GM19023 (cell line): Measurements from ENCODE around the gene EIF4A2.
A peak's percentile ranks its signal among the peaks of the same experiment; 100 is the strongest.
"Not testable (repeated sequence)": the region's sequence is repeated elsewhere in the genome, so short reads cannot be mapped to it uniquely, and the experiment has no call there.

Experiments
- ATAC-seq: cut with Tn5 transposase; IDR thresholded peaks from one replicate; pipeline ENCODE4 v1.9.1; 2021; ENCODE audit warnings: mild to moderate bottlenecking, moderate library complexity; ENCODE audit not compliant: unreplicated experiment

The EIF4A2 gene

DNA sequence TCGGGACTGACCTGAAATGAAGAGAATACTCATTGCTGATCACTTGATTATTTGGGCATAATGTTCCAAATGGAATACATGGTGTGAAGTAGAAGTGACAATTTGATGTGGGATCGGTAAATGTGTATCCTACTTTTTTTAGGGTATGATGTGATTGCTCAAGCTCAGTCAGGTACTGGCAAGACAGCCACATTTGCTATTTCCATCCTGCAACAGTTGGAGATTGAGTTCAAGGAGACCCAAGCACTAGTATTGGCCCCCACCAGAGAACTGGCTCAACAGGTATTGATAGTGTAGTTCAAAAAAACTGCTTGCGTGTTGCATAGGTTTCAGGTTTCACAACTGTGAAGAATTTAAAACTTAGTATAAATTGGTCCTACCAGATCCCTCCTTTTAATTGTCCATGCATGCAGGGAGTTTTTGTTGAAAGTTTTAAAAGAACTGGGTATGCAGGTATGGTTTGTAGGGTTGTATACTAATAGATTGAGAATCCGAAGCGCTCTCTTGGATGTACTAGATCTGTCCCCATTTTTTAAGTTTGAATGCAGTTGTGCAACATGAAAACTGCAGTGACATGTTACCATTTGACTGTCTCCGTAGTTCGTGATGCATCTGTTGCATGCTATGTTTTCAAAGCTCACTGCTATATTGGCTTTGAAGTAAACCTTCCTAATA is 1.6 kb downstream of the EIF4A2 start:
- ATAC-seq: no peak

DNA sequence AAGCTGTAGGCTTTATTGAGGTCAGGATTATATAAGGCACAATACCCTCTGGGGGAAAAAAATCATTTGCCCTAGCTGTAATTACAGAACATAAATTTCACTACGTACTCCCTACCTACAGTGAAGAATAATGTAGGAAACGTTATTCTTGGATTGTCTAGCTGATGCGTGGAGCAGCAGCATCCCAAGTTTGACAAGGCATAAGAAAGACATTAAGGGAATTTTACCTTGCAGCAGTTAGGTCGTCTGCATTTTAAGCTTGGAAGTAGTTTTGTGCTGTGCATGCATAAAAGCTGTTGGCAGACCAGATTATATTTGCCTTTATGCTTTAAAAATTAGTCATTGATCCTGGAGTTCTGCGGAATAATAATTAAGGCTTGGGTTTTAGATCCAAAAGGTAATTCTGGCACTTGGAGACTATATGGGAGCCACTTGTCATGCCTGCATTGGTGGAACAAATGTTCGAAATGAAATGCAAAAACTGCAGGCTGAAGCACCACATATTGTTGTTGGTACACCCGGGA is 2.2 kb downstream of the EIF4A2 start:
- no peak for ATAC-seq

GRCh38 chr3:186786922-186787321 is 3.5 kb downstream of the EIF4A2 start:
- no peak for ATAC-seq

- ATAC-seq: no peak
These were observed 4.5 kb downstream of the EIF4A2 start for GRCh38 chr3:186787642-186788481.

- no peak for ATAC-seq
These were observed 5.3 kb downstream of the EIF4A2 start for GRCh38 chr3:186788482-186789370.

- ATAC-seq: no peak
These were observed 6.3 kb downstream of the EIF4A2 start for GRCh38 chr3:186789554-186790260.

DNA sequence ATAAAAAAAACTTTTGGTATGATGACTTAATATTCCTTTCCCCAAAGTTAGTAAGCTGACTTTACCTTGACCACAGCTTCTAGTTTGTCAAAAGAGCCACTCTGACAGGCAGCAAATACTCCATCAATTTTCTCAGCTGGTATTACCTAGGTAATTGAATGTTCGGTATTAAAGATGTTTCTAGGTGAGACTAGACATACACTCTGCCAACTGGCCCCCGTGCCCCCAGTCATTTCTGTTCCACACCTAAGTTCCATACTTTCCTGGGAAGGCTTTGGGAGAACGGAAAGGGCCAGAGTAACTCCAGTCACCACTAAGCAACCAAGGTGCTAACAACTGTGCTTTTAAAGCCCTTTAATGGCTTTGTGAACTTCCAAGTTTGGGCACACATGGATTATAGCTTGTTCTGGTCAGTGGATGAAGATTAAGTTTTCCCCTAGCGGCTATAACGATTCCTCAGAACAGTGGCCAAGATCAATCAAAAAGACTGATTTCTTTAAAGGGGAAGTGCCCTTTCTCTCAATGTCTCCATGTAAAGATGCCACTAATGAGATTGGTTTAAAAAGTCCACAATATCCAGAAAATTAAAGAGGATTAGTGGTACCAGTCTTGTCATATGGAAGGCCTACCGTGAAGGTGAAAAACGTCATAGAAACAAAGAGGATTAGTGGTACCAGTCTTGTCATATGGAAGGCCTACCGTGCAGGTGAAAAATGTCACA is 7.0 kb downstream of the EIF4A2 start:
- no peak for ATAC-seq

DNA sequence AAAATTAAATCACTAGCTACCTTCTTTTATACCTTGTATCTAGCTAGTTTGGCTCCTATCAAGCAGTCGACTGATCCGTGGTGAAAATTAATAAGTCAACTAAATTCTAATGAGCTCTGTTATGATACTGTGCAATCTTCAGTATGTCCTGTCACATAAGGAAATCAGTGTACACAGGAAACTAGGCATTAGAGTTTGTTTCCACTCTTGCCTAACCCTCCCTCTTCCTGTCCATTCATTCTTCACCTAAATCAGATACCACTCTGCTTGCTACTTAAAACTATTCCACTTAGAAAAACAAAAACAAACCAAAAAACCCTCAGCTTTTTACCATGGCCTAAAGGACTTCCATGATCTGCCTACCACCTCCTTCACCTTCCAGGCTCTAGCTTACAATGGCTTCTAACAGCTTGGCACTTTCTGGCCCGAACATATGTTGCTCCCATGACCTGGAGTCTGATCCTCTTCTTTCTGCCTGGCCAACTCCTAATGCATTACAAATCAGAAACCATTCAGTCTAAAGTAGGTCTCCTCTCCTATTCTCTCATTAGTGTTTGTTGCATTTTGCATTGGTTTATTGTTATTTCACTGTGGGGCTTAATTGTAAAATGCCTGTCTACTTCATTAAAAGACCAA is 15.0 kb downstream of the EIF4A2 start:
- ATAC-seq: no peak

DNA sequence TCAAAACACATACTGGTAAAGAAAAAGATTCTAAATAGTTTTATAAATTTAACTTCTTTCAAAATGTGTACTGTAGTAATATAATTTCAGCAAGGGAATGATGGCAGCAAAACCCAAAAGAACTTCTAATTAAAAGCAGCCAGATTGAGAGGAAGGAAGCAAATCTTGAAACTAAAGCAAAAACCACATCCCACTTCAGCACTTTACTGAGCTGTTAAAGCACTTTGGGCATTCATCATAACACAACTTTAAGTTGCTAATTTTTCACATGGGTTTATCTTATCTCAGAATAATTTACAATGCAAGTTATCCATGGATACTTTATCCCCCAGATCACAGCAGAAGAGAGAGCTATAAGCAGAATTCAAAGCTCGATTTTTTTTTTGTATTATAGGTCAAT is 16.9 kb downstream of the EIF4A2 start:
- no peak for ATAC-seq

GRCh38 chr3:186802701-186803100 is 19.3 kb downstream of the EIF4A2 start:
- no peak for ATAC-seq

DNA sequence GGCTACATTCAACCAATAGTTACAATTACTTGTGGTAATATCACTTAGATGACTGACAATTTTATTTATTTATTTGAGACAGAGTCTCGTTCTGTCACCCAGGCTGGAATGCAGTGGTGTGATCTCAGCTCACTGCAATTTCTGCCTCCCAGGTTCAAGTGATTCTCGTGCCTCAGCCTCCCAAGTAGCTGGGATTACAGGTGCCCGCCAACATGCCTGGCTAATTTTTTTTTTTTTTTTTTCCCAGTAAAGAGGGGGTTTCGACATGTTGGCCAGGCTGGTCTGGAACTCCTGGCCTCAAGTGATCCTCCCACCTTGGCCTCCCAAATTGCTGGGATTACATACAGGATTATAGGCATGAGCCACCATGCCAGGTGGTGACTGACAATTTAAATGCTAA is 20.1 kb downstream of the EIF4A2 start:
- ATAC-seq: not testable (repeated sequence)

DNA sequence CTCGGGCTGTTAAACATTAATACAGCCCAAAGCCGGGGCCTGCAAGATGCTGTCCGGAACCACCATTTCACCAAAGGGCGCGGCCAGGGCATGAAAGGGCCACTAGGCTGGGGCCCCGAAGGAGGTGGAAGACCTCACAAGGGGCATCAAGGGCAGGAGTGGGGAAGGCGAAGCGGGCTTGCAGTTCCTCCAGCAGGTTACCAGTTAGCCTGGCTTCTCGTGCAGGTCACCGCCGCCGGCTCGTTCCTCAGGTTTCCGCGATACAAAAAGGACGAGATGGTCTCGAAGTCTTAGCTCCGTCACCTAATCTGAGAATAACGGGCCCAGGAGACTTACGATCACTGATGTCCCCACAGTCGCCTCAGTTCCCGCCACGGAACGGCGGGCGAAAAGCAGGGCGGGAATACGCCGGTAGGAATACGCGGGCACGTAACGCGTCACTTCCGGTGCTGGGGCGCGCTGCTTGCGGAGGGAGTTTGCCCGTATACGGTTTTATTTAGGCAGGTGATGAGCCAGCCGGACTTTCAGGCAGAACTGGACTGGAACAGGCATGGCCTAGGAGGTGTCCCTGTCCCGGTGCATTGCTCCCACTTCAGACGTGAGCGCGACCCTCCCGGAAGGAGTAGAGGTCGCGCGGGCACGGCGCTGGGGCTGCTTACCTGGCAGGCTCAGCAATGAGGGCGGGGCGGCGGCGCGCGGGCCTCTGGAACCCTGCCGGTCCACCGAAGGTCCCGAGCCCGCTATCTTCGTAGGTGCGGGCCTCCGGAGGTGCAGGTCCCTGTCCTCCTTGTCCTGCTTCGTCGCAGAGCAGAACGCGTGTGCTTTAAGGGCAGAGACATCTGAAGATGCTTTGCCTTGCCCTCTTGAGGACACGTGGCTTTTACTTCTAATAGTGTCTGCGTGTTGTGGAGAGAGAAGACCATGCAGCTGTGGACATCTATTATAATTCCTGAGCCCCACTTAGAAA is 23.0 kb downstream of the EIF4A2 start, which contains the start of gene RFC4:
RFC4 (minus strand) TSS at position 394 of the 967 bp plus-strand sequence. CDS start 1,769 bp downstream, outside the sequence.
- peak; percentile 94 for ATAC-seq

- ATAC-seq: no peak
These were observed 23.9 kb downstream of the EIF4A2 start for GRCh38 chr3:186807231-186807630.

DNA sequence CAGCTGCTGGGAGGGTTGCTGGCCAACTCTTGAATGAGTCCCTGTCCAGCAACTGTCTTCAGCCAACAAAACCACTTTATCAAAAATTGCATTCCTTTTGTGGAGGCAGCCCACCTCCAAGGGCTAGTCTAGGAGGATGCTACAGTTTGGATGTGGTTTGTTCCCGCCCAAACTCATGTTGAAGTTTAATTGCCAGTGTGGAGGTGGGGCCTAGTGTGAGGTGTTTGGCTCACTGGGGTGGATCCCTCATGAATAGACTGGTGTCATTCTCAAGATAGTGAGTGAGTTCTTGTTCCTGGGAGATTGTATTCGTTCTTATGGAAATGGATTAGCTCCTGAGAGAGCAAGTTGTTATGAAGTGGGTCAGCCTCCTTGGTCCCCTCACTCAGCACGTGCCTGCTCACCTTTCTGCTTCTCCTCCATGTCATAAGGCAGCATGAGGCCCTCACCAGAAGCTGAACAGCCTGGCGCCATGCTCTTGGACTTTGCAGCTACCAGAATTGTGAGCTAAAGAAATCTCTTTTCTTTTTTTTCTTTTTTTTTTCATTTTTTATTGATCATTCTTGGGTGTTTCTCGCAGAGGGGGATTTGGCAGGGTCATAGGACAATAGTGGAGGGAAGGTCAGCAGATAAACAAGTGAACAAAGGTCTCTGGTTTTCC is 27.1 kb downstream of the EIF4A2 start:
- no peak for ATAC-seq

GRCh38 chr3:186811313-186811712 is 27.9 kb downstream of the EIF4A2 start:
- ATAC-seq: not testable (repeated sequence)

GRCh38 chr3:186814100-186814499 is 30.7 kb downstream of the EIF4A2 start:
- no peak for ATAC-seq

DNA sequence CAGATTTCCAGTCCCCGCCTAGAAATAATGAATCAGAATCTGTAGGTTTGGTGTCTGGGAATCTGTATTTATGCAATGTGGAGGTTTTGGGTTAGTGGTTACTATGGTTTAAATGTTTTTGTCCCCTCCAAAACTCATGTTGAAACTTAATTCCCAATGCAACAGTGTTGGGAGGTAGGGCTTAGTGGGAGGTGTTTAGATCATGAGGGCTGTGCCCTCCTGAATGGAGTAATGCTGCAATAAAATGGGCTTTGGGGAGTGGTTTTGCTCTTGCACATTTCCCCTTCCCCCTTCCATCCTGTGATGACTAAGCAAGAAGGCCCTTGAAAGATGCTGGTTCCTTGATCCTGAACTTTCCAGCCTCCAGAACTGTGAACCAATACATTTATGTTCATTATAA is 32.1 kb downstream of the EIF4A2 start:
- no peak for ATAC-seq

DNA sequence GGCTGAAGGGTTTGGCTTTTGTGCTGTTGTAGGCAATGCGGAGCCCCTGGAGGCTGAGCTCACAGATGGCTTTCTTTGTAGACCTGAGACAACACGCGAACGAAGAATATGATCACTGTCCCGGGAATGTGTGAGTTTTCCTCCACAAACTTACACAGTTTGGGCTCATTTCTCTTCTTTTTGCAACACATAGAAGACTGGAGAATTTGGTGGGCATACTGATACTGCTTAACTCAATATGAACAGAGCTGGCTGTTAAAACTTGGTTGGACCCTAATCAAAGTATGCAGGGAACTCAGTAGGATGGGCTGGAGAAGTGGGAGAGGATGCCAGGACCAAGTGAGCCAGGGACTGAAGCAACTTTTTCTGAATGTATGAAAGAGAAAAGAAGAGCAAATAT is 35.1 kb downstream of the EIF4A2 start:
- ATAC-seq: no peak
